Measurements from ENCODE around the gene KCNJ2. TPM values are rescaled to one million over a fixed set of nuclear protein-coding genes. Genes with fewer than 3 reads are reported as not detected.

Gene KCNJ2
- total and polyA plus RNA-seq, 12 donors = 3.0 to 76.0 (median 41.9) TPM

DNA sequence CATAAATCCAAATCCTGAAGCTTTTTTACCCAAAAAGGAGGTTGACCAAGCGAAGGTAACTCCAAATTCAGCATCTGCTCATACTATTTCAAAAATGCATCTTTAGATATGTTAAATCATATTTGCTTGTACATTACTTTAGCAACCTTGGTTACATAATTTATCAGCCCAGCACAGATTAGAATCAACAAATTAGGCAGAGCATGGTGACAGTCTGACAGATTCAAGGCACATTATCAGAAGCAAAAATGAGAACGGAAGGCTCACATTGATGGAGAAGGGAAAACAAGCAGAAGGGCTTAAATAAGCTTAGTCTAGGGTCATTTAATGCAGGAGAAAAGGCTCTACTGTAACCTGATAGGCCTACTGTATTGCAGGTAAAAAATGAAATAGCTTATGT lies 3.9 kb upstream of the KCNJ2 start:
- Histone ChIP-seq H3K4me3 (no peak overlapping the region), H3K4me1 (peaks cover 0 to 25% (median 10%) of the 10 kb centered on the region in 9 donors), H3K27ac (no peak overlapping the region), H3K27me3 (peaks cover 0 to 4% (median 0%) of the 10 kb centered on the region in 7 donors), H3K9me3 (no peaks in the 10 kb centered on the region), H3K36me3 (no peaks in the 10 kb centered on the region)
- WGBS, 2 donors = 76 to 77% methylated on average over 2 of the region's 2 CpGs
- intact Hi-C loops (cut with DNase I) = loop anchor here in 8 of 10 donors (5.0 to 10.0 kb wide), 7 partner anchors 147 to 558 kb away; no protein-coding TSS in a partner anchor
- no peak for DNase-seq
- no peak for ATAC-seq
- no peak for TF ChIP-seq CTCF (IDR thresholded peaks at IDR 0.05)

DNA sequence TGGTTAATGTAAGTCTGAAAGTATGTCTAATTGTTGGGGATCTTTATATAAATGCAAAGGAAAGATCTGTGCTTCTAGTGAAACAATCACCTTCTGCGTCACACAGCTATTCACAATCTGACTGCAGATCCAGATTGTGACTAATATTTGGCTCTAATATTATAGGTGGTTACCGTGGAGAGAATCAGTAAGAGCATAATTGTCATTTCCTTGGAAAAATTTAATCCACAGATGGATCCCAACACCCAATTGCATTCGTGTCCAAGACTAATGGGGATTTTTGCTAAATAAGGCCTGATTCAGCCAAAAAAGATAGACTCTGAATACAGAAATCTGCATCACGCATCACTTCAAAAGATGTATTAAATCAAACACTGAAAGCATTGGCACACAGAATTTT lies 2.7 kb upstream of the KCNJ2 start:
- ATAC-seq (no peak), DNase-seq (no peak)
- TF ChIP-seq CTCF (IDR thresholded peaks at IDR 0.05) = no peak
- Histone ChIP-seq H3K27me3 (no peaks in the 10 kb centered on the region), H3K27ac (peak overlapping the region in 1 of 10 donors; percentile 97), H3K4me1 (peaks cover 0 to 29% (median 10%) of the 10 kb centered on the region in 9 donors), H3K4me3 (no peak overlapping the region), H3K36me3 (no peaks in the 10 kb centered on the region), H3K9me3 (no peaks in the 10 kb centered on the region)
- WGBS, 2 donors = 70 to 74% methylated on average over 4 of the region's 4 CpGs
- intact Hi-C loops (cut with DNase I) = loop anchor here in 8 of 10 donors (5.0 to 10.0 kb wide), 7 partner anchors 146 to 559 kb away; no protein-coding TSS in a partner anchor

GRCh38 chr17:70168044-70168976 lies 1.0 kb upstream of the KCNJ2 start:
- peak in 8 of 9 donors; percentile 35 to 80 (median 66) for TF ChIP-seq CTCF (IDR thresholded peaks at IDR 0.05)
- H3K9me3 ChIP-seq = no peaks in the 10 kb centered on the region
- peaks cover 0 to 29% (median 14%) of the 10 kb centered on the region in 9 donors for H3K4me1 ChIP-seq
- peak overlapping the region; percentile 89 to 98 (median 95) for H3K27ac ChIP-seq
- ATAC-seq (peak; percentile 39 to 77 (median 68)), DNase-seq (peak; percentile 29 to 80)
- H3K4me3 ChIP-seq = peak overlapping the region; percentile 62 to 97 (median 78)
- WGBS, 2 donors = 1 to 2% methylated on average over 45 of the region's 45 CpGs
- intact Hi-C loops (cut with DNase I) = loop anchor here in 8 of 10 donors (2.0 to 10.0 kb wide), 8 partner anchors 144 to 600 kb away; no protein-coding TSS in a partner anchor
- no peaks in the 10 kb centered on the region for H3K36me3 ChIP-seq
- H3K27me3 ChIP-seq = no peaks in the 10 kb centered on the region

All from heart right ventricle (tissue), 16 donors.